Panc1 (cell line): ENCODE measurements around the gene PGLYRP2. TPM values are rescaled to one million over a fixed set of nuclear protein-coding genes. Genes with fewer than 3 reads are reported as not detected.

ENCODE experiments used
- ATAC-seq: fragments of 200-7000 bp; cut with Tn5 transposase; 2 replicates; pipeline ENCODE4 v1.9.1; 2020; ENCODE audit warnings: mild to moderate bottlenecking, moderate library complexity
- BruUV-seq: library from RNA; stranded (reverse); fragments of 400-500 nt; replicated peaks from 2 replicates; lab custom pipeline; 2021; lab: Mats Ljungman, UMichigan
- CTCF ChIA-PET: fragments of 300-600 bp; sonication (Branson Sonifier 250); formaldehyde crosslinking; loops from one replicate; lab custom pipeline; 2022; ENCODE audit warnings: antibody characterized with exemption; lab: Charles Lee
- POLR2A ChIA-PET: fragments of 300-600 bp; sonication (Branson Sonifier 250); formaldehyde crosslinking; loops from one replicate; lab custom pipeline; 2022; ENCODE audit warnings: antibody characterized with exemption; lab: Charles Lee
- DNase-seq: peaks from one replicate; pipeline ENCODE4 v3.0.0-alpha.2; 2010; ENCODE audit warnings: low read depth, low spot score
- H3K27ac ChIP-seq: 2 replicates; pipeline ENCODE4 v1.5.1; 2011; ENCODE audit warnings: mild to moderate bottlenecking, low read length, inconsistent platforms
- H3K27me3 ChIP-seq: fragments of 200-500 bp; sonication (Bioruptor generic); 2 replicates; pipeline ENCODE4 v1.6.0; 2014; ENCODE audit warnings: low read length, inconsistent platforms; ENCODE audit not compliant: control insufficient read depth, insufficient read depth
- H3K36me3 ChIP-seq: fragments of 200-500 bp; sonication (Bioruptor generic); 2 replicates; pipeline ENCODE4 v1.5.1; 2014; ENCODE audit warnings: inconsistent platforms, mild to moderate bottlenecking, low read length, moderate library complexity; ENCODE audit not compliant: control insufficient read depth, insufficient read depth
- H3K4me1 ChIP-seq: 2 replicates; pipeline ENCODE4 v1.5.1; 2011; ENCODE audit warnings: inconsistent platforms, mild to moderate bottlenecking, low read length, moderate library complexity; ENCODE audit not compliant: control insufficient read depth, insufficient read depth
- H3K4me3 ChIP-seq, 2 experiments: 2 replicates each; pipeline ENCODE4 v1.5.1; 2011 to 2012; ENCODE audit warnings: low read depth in 2 of 2, low read length in 2 of 2, mild to moderate bottlenecking in 2 of 2, inconsistent platforms in 1 of 2, moderate library complexity in 1 of 2
- H3K9me3 ChIP-seq: fragments of 200-500 bp; sonication (Bioruptor generic); 2 replicates; pipeline ENCODE4 v1.5.1; 2014; ENCODE audit warnings: low read depth, mild to moderate bottlenecking, inconsistent platforms, low read length, moderate library complexity; ENCODE audit not compliant: control insufficient read depth, insufficient read depth
- POLR2AphosphoS5 ChIP-seq: IDR thresholded peaks from 2 replicates; pipeline ENCODE4 v1.6.1; 2012; ENCODE audit warnings: mild to moderate bottlenecking, low read depth, low read length, moderate library complexity
- REST ChIP-seq, 2 experiments: IDR thresholded peaks; 2 replicates each; pipeline ENCODE4 v1.6.1; 2011 to 2012; ENCODE audit warnings: low read depth in 2 of 2, control low read depth in 1 of 2, low read length in 1 of 2, mild to moderate bottlenecking in 1 of 2, moderate library complexity in 1 of 2; ENCODE audit not compliant: insufficient read depth in 1 of 2
- SIN3A ChIP-seq: IDR thresholded peaks from 2 replicates; pipeline ENCODE4 v1.6.1; 2012; ENCODE audit warnings: low read depth, mild to moderate bottlenecking, low read length, moderate library complexity, borderline replicate concordance; ENCODE audit not compliant: insufficient read depth
- TCF7L2 ChIP-seq: IDR thresholded peaks from 2 replicates; pipeline ENCODE4 v1.6.1; 2011; ENCODE audit warnings: mild to moderate bottlenecking, low read depth, low read length, inconsistent platforms
- in situ Hi-C: cut with HindIII; loops from 2 replicates; pipeline ENCODE4 v1.10.0; 2016; ENCODE audit warnings: low sequenced_read_pairs, low pct_unique_long_range_greater_than_20kb
- intact Hi-C: fragments of 100-400 bp; cut with micrococcal nuclease; formaldehyde crosslinking; loops from one replicate; pipeline ENCODE4 v1.10.0; 2022; ENCODE audit not compliant: unreplicated experiment
- total RNA-seq: library from RNA; stranded (reverse); gene quantifications from one replicate; pipeline ENCODE4 v1.2.1, GENCODE V29; 2021; ENCODE audit not compliant: unreplicated experiment
- TF ChIP-seq, protein P1 (sequence below): fragments of 450-650 bp; IDR thresholded peaks from 2 replicates; pipeline ENCODE4 v1.5.1; 2017; ENCODE audit warnings: mild to moderate bottlenecking

The PGLYRP2 gene
- total RNA-seq, 1 experiment from 2014 or later, result not detected

GRCh38 chr19:15464394-15465385 lies 14.6 kb downstream of the PGLYRP2 start, which contains the start of gene RASAL3:
Gene RASAL3 (minus strand): TSS chr19:15464544. CDS start chr19:15464358, 186 bp downstream.
- Histone ChIP-seq H3K36me3 (no peaks in the 10 kb centered on the region), H3K27ac (no peak within 1 kb of the TSS), H3K4me1 (no peaks in the 10 kb centered on the region), H3K27me3 (no peaks in the 10 kb centered on the region), H3K9me3 (no peaks in the 10 kb centered on the region), H3K4me3 (no peak within 1 kb of the TSS)
- CTCF ChIA-PET, result no interaction called here
- ATAC-seq (no peak), DNase-seq (no peak)
- POLR2A ChIA-PET, result no interaction called here
- intact Hi-C loops, result no loop called here
- in situ Hi-C loops, result no loop called here
- TF ChIP-seq REST (IDR thresholded peaks at IDR 0.05; ENCODE audit: insufficient read depth in 1 of 2, low read depth in 2 of 2, low read length in 1 of 2), result no peak
- no peak for TF ChIP-seq TCF7L2
- TF ChIP-seq SIN3A, result no peak
- BruUV-seq, result no TSS peak

GRCh38 chr19:15463861-15464371 lies 15.4 kb downstream of the PGLYRP2 start:
- no peak for ATAC-seq
- intact Hi-C loops, result no loop called here
- no peaks in the 10 kb centered on the region for H3K36me3 ChIP-seq
- ChIA-PET POLR2A (no interaction called here), CTCF (interaction anchor here (0.6 kb wide), 1 partner anchor 372 kb away, joined by 5 read pairs; no protein-coding TSS in a partner anchor)
- TF ChIP-seq TCF7L2 (no peak), POLR2AphosphoS5 (no peak), SIN3A (no peak), REST (IDR thresholded peaks at IDR 0.05; ENCODE audit: insufficient read depth in 1 of 2, low read depth in 2 of 2, low read length in 1 of 2) (no peak)
- TF ChIP-seq, protein P1, sequence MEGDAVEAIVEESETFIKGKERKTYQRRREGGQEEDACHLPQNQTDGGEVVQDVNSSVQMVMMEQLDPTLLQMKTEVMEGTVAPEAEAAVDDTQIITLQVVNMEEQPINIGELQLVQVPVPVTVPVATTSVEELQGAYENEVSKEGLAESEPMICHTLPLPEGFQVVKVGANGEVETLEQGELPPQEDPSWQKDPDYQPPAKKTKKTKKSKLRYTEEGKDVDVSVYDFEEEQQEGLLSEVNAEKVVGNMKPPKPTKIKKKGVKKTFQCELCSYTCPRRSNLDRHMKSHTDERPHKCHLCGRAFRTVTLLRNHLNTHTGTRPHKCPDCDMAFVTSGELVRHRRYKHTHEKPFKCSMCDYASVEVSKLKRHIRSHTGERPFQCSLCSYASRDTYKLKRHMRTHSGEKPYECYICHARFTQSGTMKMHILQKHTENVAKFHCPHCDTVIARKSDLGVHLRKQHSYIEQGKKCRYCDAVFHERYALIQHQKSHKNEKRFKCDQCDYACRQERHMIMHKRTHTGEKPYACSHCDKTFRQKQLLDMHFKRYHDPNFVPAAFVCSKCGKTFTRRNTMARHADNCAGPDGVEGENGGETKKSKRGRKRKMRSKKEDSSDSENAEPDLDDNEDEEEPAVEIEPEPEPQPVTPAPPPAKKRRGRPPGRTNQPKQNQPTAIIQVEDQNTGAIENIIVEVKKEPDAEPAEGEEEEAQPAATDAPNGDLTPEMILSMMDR, result no peak
- no peak overlapping the region for H3K4me3 ChIP-seq
- in situ Hi-C loops, result no loop called here
- no peak for DNase-seq
- no peaks in the 10 kb centered on the region for H3K9me3 ChIP-seq
- H3K27me3 ChIP-seq, result no peaks in the 10 kb centered on the region
- no TSS peak for BruUV-seq
- no peaks in the 10 kb centered on the region for H3K4me1 ChIP-seq
- H3K27ac ChIP-seq, result no peak overlapping the region
